Mucosa of descending colon (tissue), 3 donors: Measurements from ENCODE around the gene TBX15. TPM values are rescaled to one million over a fixed set of nuclear protein-coding genes. Genes with fewer than 3 reads are reported as not detected.

Source experiments
- ATAC-seq: fragments of 200-7000 bp; cut with Tn5 transposase; one replicate; pipeline ENCODE4 v1.9.1; 2020; ENCODE audit warnings: mild to moderate bottlenecking, moderate library complexity
- DNase-seq, 3 donors: peaks; one replicate each; pipeline ENCODE4 v3.0.0-alpha.2; 2020
- H3K36me3 ChIP-seq: fragments of 200-600 bp; one replicate; pipeline ENCODE4 v1.8.0; 2021; ENCODE audit warnings: low read depth, mild to moderate bottlenecking
- H3K4me1 ChIP-seq: fragments of 200-600 bp; one replicate; pipeline ENCODE4 v1.8.0; 2021; ENCODE audit warnings: low read depth, mild to moderate bottlenecking
- H3K4me3 ChIP-seq: fragments of 200-600 bp; one replicate; pipeline ENCODE4 v1.8.0; 2021; ENCODE audit warnings: mild to moderate bottlenecking
- H3K9me3 ChIP-seq: fragments of 200-600 bp; one replicate; pipeline ENCODE4 v1.8.0; 2021; ENCODE audit warnings: mild to moderate bottlenecking
- CTCF ChIP-seq: fragments of 200-600 bp; IDR thresholded peaks from one replicate; pipeline ENCODE4 v1.8.0; 2022; ENCODE audit warnings: antibody characterized with exemption, mild to moderate bottlenecking
- intact Hi-C, 2 donors: fragments of 100-400 bp; cut with DNase I in 1 of 2; cut with micrococcal nuclease in 1 of 2; formaldehyde crosslinking; loops; one replicate each; pipeline versions ENCODE4 v1.11.0 to v1.11.1; 2022; cut with DNase I, micrococcal nuclease
- total RNA-seq, 3 donors: library from RNA; stranded (reverse); fragmentation: NEBNext Ultra II Directional in 2 of 3; extraction: Animal tissue kit (Norgen Biotek cat#: 25700) in 2 of 3; gene quantifications; one replicate each; pipeline versions ENCODE4 v1.2.1 to v1.2.4, GENCODE V29; 2021 to 2023
- donor health status: DM: no; HTN: no; CAD: no; lungs with moderate emphysema.
- donor health status: DM: no; HTN: no; CAD: no.
- donor health status: DM: no; HTN: yes; CAD: no.

Gene TBX15
- total RNA-seq, 3 donors from 2014 or later: not detected

GRCh38 chr1:119000371-119001180 is 12.4 kb upstream of the TBX15 start:
- ATAC-seq (no peak), DNase-seq (no peak)

GRCh38 chr1:118999348-119000071 is 11.4 kb upstream of the TBX15 start:
- peaks cover 20% of the 10 kb centered on the region for H3K4me1 ChIP-seq
- TF ChIP-seq CTCF: no peak
- H3K9me3 ChIP-seq: no peaks in the 10 kb centered on the region
- H3K4me3 ChIP-seq: no peak overlapping the region
- DNase-seq: no peak
- intact Hi-C loops: no loop called here
- no peaks in the 10 kb centered on the region for H3K36me3 ChIP-seq
- ATAC-seq: no peak

More at GRCh38 chr1:119000371-119001180, 12.4 kb upstream of the TBX15 start:
- TF ChIP-seq CTCF: no peak
- Histone ChIP-seq H3K4me1 (peaks cover 20% of the 10 kb centered on the region), H3K4me3 (no peak overlapping the region), H3K9me3 (no peaks in the 10 kb centered on the region), H3K36me3 (no peaks in the 10 kb centered on the region)
- intact Hi-C loops: no loop called here

GRCh38 chr1:118998171-118998570 is 10.0 kb upstream of the TBX15 start:
- no peak for TF ChIP-seq CTCF
- ATAC-seq: no peak

GRCh38 chr1:118997225-118997624 is 9.1 kb upstream of the TBX15 start:
- ATAC-seq: no peak
- no peak for DNase-seq
- Histone ChIP-seq H3K9me3 (no peaks in the 10 kb centered on the region), H3K36me3 (no peaks in the 10 kb centered on the region), H3K4me1 (peaks cover 19% of the 10 kb centered on the region), H3K4me3 (no peak overlapping the region)
- intact Hi-C loops: no loop called here
- no peak for TF ChIP-seq CTCF

More at GRCh38 chr1:118998171-118998570, 10.0 kb upstream of the TBX15 start:
- Histone ChIP-seq H3K9me3 (no peaks in the 10 kb centered on the region), H3K4me1 (peaks cover 20% of the 10 kb centered on the region), H3K36me3 (no peaks in the 10 kb centered on the region), H3K4me3 (no peak overlapping the region)
- intact Hi-C loops: no loop called here
- no peak for DNase-seq

- H3K4me1 ChIP-seq: peaks cover 6% of the 10 kb centered on the region
- no peak for ATAC-seq
- H3K4me3 ChIP-seq: no peak overlapping the region
- DNase-seq: no peak
- no peak for TF ChIP-seq CTCF
- H3K9me3 ChIP-seq: no peaks in the 10 kb centered on the region
- no peaks in the 10 kb centered on the region for H3K36me3 ChIP-seq
- intact Hi-C loops: no loop called here
Measured at GRCh38 chr1:118995312-118996016, 7.3 kb upstream of the TBX15 start.
